HEK293T (cell line): ENCODE results near the gene RASGRP2.

ENCODE experiments used
- ARNT ChIP-seq: fragments of 450-650 bp; IDR thresholded peaks from 2 replicates; pipeline ENCODE4 v1.6.1; 2017; ENCODE audit warnings: mild to moderate bottlenecking
- FOXM1 ChIP-seq: fragments of 450-650 bp; IDR thresholded peaks from 2 replicates; pipeline ENCODE4 v1.6.1; 2017; ENCODE audit warnings: mild to moderate bottlenecking, borderline replicate concordance
- HDGF ChIP-seq: fragments of 450-650 bp; IDR thresholded peaks from 2 replicates; pipeline ENCODE4 v1.6.1; 2017; ENCODE audit warnings: antibody characterized with exemption, borderline replicate concordance
- LEF1 ChIP-seq: fragments of 450-650 bp; IDR thresholded peaks from 2 replicates; pipeline ENCODE4 v1.6.1; 2017; ENCODE audit warnings: mild to moderate bottlenecking, borderline replicate concordance
- SP1 ChIP-seq: fragments of 450-650 bp; IDR thresholded peaks from 2 replicates; pipeline ENCODE4 v1.6.1; 2017
- TF ChIP-seq, protein P1 (sequence below): fragments of 450-650 bp; IDR thresholded peaks from 2 replicates; pipeline ENCODE4 v1.6.1; 2016

GRCh38 chr11:64698427-64698826 lies 45.5 kb downstream of the RASGRP2 start:
- TF ChIP-seq FOXM1 (no peak), LEF1 (no peak), SP1 (no peak), ARNT (no peak), HDGF (no peak)
- TF ChIP-seq, protein P1, sequence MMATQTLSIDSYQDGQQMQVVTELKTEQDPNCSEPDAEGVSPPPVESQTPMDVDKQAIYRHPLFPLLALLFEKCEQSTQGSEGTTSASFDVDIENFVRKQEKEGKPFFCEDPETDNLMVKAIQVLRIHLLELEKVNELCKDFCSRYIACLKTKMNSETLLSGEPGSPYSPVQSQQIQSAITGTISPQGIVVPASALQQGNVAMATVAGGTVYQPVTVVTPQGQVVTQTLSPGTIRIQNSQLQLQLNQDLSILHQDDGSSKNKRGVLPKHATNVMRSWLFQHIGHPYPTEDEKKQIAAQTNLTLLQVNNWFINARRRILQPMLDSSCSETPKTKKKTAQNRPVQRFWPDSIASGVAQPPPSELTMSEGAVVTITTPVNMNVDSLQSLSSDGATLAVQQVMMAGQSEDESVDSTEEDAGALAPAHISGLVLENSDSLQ = no peak
